Endothelial cell of umbilical vein (primary cell): ENCODE results near the gene DPP6. TPM values are rescaled to one million over a fixed set of nuclear protein-coding genes. Genes with fewer than 3 reads are reported as not detected.

Experiments
- BruUV-seq: library from RNA; stranded (reverse); fragments of 400-500 nt; replicated peaks from 2 replicates; lab custom pipeline; 2021; lab: Mats Ljungman, UMichigan
- CTCF ChIA-PET: fragments of 300-600, 350-600 bp; sonication (Branson Sonifier 250); formaldehyde crosslinking; loops from one replicate; lab custom pipeline; 2021; ENCODE audit warnings: antibody characterized with exemption, inconsistent platforms; lab: Charles Lee
- POLR2A ChIA-PET: fragments of 300-600, 350-600 bp; sonication (Branson Sonifier 250); formaldehyde crosslinking; loops from one replicate; lab custom pipeline; 2021; ENCODE audit warnings: antibody characterized with exemption, inconsistent platforms; lab: Charles Lee
- DNase-seq: peaks from one replicate; pipeline ENCODE4 v3.0.0-alpha.2; 2011; ENCODE audit warnings: low read depth, low spot score
- FAIRE-seq: peaks from 2 replicates; lab custom pipeline; 2011; peaks lifted over from hg19 to GRCh38; lab: Jason Lieb, UNC
- H2AFZ ChIP-seq: 2 replicates; pipeline ENCODE4 v1.6.0; 2012; ENCODE audit warnings: low read depth, low read length, control low read depth, inconsistent platforms
- H3K27ac ChIP-seq: 2 replicates; pipeline ENCODE4 v1.5.1; 2011; ENCODE audit warnings: low read depth, mild to moderate bottlenecking, control low read depth, low read length, moderate library complexity; ENCODE audit not compliant: insufficient read depth
- H3K27me3 ChIP-seq, 2 experiments: 2 replicates each; pipeline versions ENCODE4 v1.6.0 to v1.6.1; 2011; ENCODE audit warnings: low read length in 2 of 2, mixed read lengths in 1 of 2; ENCODE audit not compliant: control insufficient read depth in 2 of 2, insufficient read depth in 2 of 2
- H3K36me3 ChIP-seq, 2 experiments: 2 replicates in 1 of 2; 3 replicates in 1 of 2; pipeline ENCODE4 v1.5.1; 2011; ENCODE audit warnings: low read length in 2 of 2, mild to moderate bottlenecking in 1 of 2, moderate library complexity in 1 of 2; ENCODE audit not compliant: control insufficient read depth in 2 of 2, insufficient read depth in 2 of 2; ENCODE audit errors: extremely low read depth in 1 of 2
- H3K4me1 ChIP-seq: 3 replicates; pipeline ENCODE4 v1.5.1; 2011; ENCODE audit warnings: mild to moderate bottlenecking, low read length; ENCODE audit not compliant: control insufficient read depth, insufficient read depth; ENCODE audit errors: extremely low read depth
- H3K4me2 ChIP-seq: 2 replicates; pipeline ENCODE4 v1.6.1; 2011; ENCODE audit warnings: low read length, control low read depth, mixed read lengths; ENCODE audit not compliant: insufficient read depth
- H3K4me3 ChIP-seq, 3 experiments: fragments of 200-600 bp in 1 of 3; sonication (generic), shearing (Covaris generic) in 1 of 3; replicated peaks in 1 of 3; 2 replicates each; pipeline ENCODE4 v1.5.1; 2011 to 2016; ENCODE audit warnings: control low read depth in 3 of 3, low read length in 3 of 3, mild to moderate bottlenecking in 2 of 3, inconsistent platforms in 1 of 3, low read depth in 1 of 3, moderate library complexity in 1 of 3; ENCODE audit not compliant: insufficient read depth in 1 of 3
- H3K79me2 ChIP-seq: 2 replicates; pipeline ENCODE4 v1.6.0; 2012; ENCODE audit warnings: low read length, inconsistent platforms; ENCODE audit not compliant: control insufficient read depth, insufficient read depth
- H3K9ac ChIP-seq: replicated peaks from 2 replicates; pipeline ENCODE3; 2011; ENCODE audit warnings: low read length, control low read depth; ENCODE audit not compliant: insufficient read depth; ENCODE audit errors: extremely low read depth
- H3K9me1 ChIP-seq: replicated peaks from 3 replicates; pipeline ENCODE4 v1.6.0; 2011; ENCODE audit warnings: mild to moderate bottlenecking, low read length; ENCODE audit not compliant: control insufficient read depth, insufficient read depth; ENCODE audit errors: extremely low read depth
- H3K9me3 ChIP-seq: replicated peaks from 2 replicates; pipeline ENCODE4 v1.5.1; 2012; ENCODE audit warnings: low read length, inconsistent platforms; ENCODE audit not compliant: control insufficient read depth, insufficient read depth
- H4K20me1 ChIP-seq: replicated peaks from 2 replicates; pipeline ENCODE3; 2011; ENCODE audit warnings: mild to moderate bottlenecking, low read length; ENCODE audit not compliant: control insufficient read depth, insufficient read depth; ENCODE audit errors: extremely low read depth
- EZH2 ChIP-seq: IDR thresholded peaks from 2 replicates; pipeline ENCODE4 v1.6.1; 2012; ENCODE audit warnings: borderline replicate concordance, low read depth, mild to moderate bottlenecking, moderate library complexity, low read length, inconsistent platforms; ENCODE audit not compliant: severe bottlenecking
- FOS ChIP-seq: IDR thresholded peaks from 2 replicates; pipeline ENCODE4 v1.6.1; 2011; ENCODE audit warnings: mild to moderate bottlenecking, low read length, moderate library complexity, borderline replicate concordance; ENCODE audit not compliant: insufficient read depth
- GATA2 ChIP-seq: IDR thresholded peaks from 2 replicates; pipeline ENCODE4 v1.7.0; 2011; ENCODE audit warnings: low read depth, mild to moderate bottlenecking, moderate library complexity, mixed read lengths, low read length; ENCODE audit not compliant: insufficient read length, insufficient read depth
- JUN ChIP-seq: IDR thresholded peaks from 2 replicates; pipeline ENCODE4 v1.6.1; 2011; ENCODE audit warnings: borderline replicate concordance, low read depth; ENCODE audit not compliant: insufficient read length, insufficient read depth
- MAX ChIP-seq: IDR thresholded peaks from 2 replicates; pipeline ENCODE4 v1.6.1; 2011; ENCODE audit not compliant: insufficient read depth, insufficient read length
- MYC ChIP-seq: IDR thresholded peaks from one replicate; pipeline ENCODE4 v1.6.1; 2011; ENCODE audit warnings: mild to moderate bottlenecking, low read depth, low read length
- POLR2A ChIP-seq: IDR thresholded peaks from 2 replicates; pipeline ENCODE4 v1.6.1; 2012; ENCODE audit warnings: low read depth, mild to moderate bottlenecking, control low read depth, low read length
- POLR2AphosphoS5 ChIP-seq: IDR thresholded peaks from 2 replicates; pipeline ENCODE4 v1.6.1; 2012; ENCODE audit warnings: low read depth, mild to moderate bottlenecking, control low read depth, low read length, moderate library complexity; ENCODE audit not compliant: insufficient read depth
- dilution Hi-C: fragments of 300-500 bp; cut with MboI; formaldehyde crosslinking; loops from one replicate; pipeline ENCODE4 v1.15.0; 2019; ENCODE audit warnings: low sequenced_read_pairs; ENCODE audit not compliant: extremely low pct_ligation_motif_present
- intact Hi-C: fragments of 100-400 bp; cut with micrococcal nuclease; formaldehyde crosslinking; loops from one replicate; pipeline ENCODE4 v1.10.0; 2022
- polyA plus RNA-seq, 4 experiments: library from polyadenylated mRNA; depleted of rRNA in 3 of 4; stranded (reverse) in 3 of 4; unstranded in 1 of 4; fragments of >200 nt; gene quantifications; 2 replicates each; pipeline versions ENCODE4 v1.2.1 to v1.2.3, GENCODE V29; 2011 to 2012; ENCODE audit warnings: missing spikeins in 1 of 4
- total RNA-seq: library from RNA; stranded (reverse); gene quantifications from 2 replicates; pipeline ENCODE4 v1.2.3, GENCODE V29; 2021
- TF ChIP-seq, protein P1 (sequence below), 2 donors: IDR thresholded peaks; 1 replicate in 1 of 2; 2 replicates in 1 of 2; pipeline ENCODE4 v1.5.1; 2011; ENCODE audit warnings: low read length in 2 of 2, mild to moderate bottlenecking in 2 of 2, moderate library complexity in 2 of 2, control low read depth in 1 of 2, inconsistent platforms in 1 of 2, low read depth in 1 of 2; ENCODE audit not compliant: insufficient read depth in 1 of 2; ENCODE audit errors: extremely low read depth in 1 of 2

The DPP6 gene
- total and polyA plus RNA-seq, 2 donors (not counting 3 experiments of a cell fraction or from before 2014, with no cell fraction given): not detected

DNA sequence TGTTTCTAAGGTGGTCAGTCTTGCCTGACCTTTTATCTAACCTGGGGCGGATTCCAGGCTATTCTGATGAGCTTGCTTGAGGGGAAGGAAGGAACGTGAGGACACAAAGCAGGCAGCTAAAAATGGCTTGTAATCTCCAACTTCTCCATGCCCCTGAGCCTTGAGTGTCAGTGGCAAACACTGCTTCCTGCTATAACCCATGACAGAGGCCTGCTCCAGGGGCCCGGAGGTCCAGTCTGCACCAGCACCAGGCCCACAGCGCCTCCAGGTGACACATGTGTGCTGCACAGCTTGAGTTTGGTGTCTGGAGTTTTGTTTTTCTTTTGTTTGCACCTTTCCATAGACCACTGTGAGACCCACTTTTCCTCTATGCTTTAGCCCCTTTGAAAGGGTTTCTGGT is 742.8 kb downstream of the DPP6 start:
- Histone ChIP-seq H3K4me1 (no peaks in the 10 kb centered on the region), H2AFZ (no peak overlapping the region), H3K36me3 (no peaks in the 10 kb centered on the region), H3K4me3 (no peak overlapping the region), H3K27ac (no peak overlapping the region), H3K79me2 (no peaks in the 10 kb centered on the region), H3K9me3 (peaks cover 6% of the 10 kb centered on the region), H3K4me2 (no peak overlapping the region), H4K20me1 (no peaks in the 10 kb centered on the region), H3K27me3 (no peaks in the 10 kb centered on the region), H3K9me1 (no peaks in the 10 kb centered on the region), H3K9ac (no peak overlapping the region)
- intact Hi-C loops (no loop called here), dilution Hi-C loops (no loop called here)
- no peak for DNase-seq
- CTCF ChIA-PET: no interaction called here
- FAIRE-seq: no peak
- TF ChIP-seq POLR2AphosphoS5 (no peak), MYC (no peak), MAX (no peak), POLR2A (no peak), EZH2 (no peak), JUN (no peak), FOS (no peak), GATA2 (no peak)
- TF ChIP-seq, protein P1, sequence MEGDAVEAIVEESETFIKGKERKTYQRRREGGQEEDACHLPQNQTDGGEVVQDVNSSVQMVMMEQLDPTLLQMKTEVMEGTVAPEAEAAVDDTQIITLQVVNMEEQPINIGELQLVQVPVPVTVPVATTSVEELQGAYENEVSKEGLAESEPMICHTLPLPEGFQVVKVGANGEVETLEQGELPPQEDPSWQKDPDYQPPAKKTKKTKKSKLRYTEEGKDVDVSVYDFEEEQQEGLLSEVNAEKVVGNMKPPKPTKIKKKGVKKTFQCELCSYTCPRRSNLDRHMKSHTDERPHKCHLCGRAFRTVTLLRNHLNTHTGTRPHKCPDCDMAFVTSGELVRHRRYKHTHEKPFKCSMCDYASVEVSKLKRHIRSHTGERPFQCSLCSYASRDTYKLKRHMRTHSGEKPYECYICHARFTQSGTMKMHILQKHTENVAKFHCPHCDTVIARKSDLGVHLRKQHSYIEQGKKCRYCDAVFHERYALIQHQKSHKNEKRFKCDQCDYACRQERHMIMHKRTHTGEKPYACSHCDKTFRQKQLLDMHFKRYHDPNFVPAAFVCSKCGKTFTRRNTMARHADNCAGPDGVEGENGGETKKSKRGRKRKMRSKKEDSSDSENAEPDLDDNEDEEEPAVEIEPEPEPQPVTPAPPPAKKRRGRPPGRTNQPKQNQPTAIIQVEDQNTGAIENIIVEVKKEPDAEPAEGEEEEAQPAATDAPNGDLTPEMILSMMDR (IDR thresholded peaks at IDR 0.05; ENCODE audit: extremely low read depth in 1 of 2, insufficient read depth in 1 of 2, low read depth in 1 of 2, low read length in 2 of 2): no peak
- POLR2A ChIA-PET: no interaction called here
- BruUV-seq: no TSS peak
